WTC11 (cell line): Measurements from ENCODE around the gene EEFSEC. TPM values are rescaled to one million over a fixed set of nuclear protein-coding genes. Genes with fewer than 3 reads are reported as not detected.

Source experiments
- ATAC-seq: fragments of 200-7000 bp; cut with Tn5 transposase; 2 replicates; pipeline ENCODE4 v1.10.0; 2021; ENCODE audit warnings: mild to moderate bottlenecking, moderate library complexity
- CTCF ChIA-PET: fragments of 300-600 bp; sonication (Branson Sonifier 250); formaldehyde crosslinking; loops from one replicate; lab custom pipeline; 2021; ENCODE audit warnings: antibody characterized with exemption; lab: Charles Lee
- POLR2A ChIA-PET: fragments of 350-600 bp; sonication (Branson Sonifier 250); formaldehyde crosslinking; loops from one replicate; lab custom pipeline; 2021; ENCODE audit warnings: antibody characterized with exemption; lab: Charles Lee
- DNase-seq: peaks from one replicate; pipeline ENCODE4 v3.0.0; 2021; ENCODE audit warnings: low spot score
- H3K27ac Mint-ChIP-seq: 2 replicates; pipeline ENCODE4 v1.8.0; 2021; ENCODE audit warnings: mixed read lengths
- H3K27me3 Mint-ChIP-seq: 2 replicates; pipeline ENCODE4 v1.8.0; 2021; ENCODE audit warnings: low read depth, mild to moderate bottlenecking, moderate library complexity, mixed read lengths
- H3K36me3 Mint-ChIP-seq: 2 replicates; pipeline ENCODE4 v1.8.0; 2021; ENCODE audit warnings: mixed read lengths
- H3K4me1 Mint-ChIP-seq: 2 replicates; pipeline ENCODE4 v1.8.0; 2022; ENCODE audit warnings: mixed read lengths
- H3K4me3 Mint-ChIP-seq: 2 replicates; pipeline ENCODE4 v1.8.0; 2021; ENCODE audit warnings: mild to moderate bottlenecking, moderate library complexity, mixed read lengths
- H3K9me3 Mint-ChIP-seq: 2 replicates; pipeline ENCODE4 v1.8.0; 2021; ENCODE audit warnings: mixed read lengths
- ATF1 ChIP-seq: sonication (generic); formaldehyde crosslinking; IDR thresholded peaks from 2 replicates; pipeline ENCODE4 v1.8.1; 2023; ENCODE audit warnings: mild to moderate bottlenecking, moderate library complexity, missing genetic modification reagents
- ETV6 ChIP-seq: sonication (generic); formaldehyde crosslinking; IDR thresholded peaks from 2 replicates; pipeline ENCODE4 v1.8.1; 2022; ENCODE audit warnings: mild to moderate bottlenecking, missing genetic modification reagents
- GRHL2 ChIP-seq: fragments of 250-450 bp; sonication (Bioruptor Pico); IDR thresholded peaks from 2 replicates; pipeline ENCODE4 v1.8.0; 2022; ENCODE audit warnings: mild to moderate bottlenecking, moderate library complexity; ENCODE audit not compliant: insufficient replicate concordance, severe bottlenecking
- HMGA2 ChIP-seq: fragments of 250-450 bp; sonication (Bioruptor Pico); IDR thresholded peaks from 2 replicates; pipeline ENCODE4 v1.4.0; 2021; ENCODE audit warnings: mild to moderate bottlenecking, moderate library complexity
- KAT7 ChIP-seq: sonication (generic); formaldehyde crosslinking; IDR thresholded peaks from 2 replicates; pipeline ENCODE4 v1.8.1; 2023; ENCODE audit warnings: missing genetic modification reagents, mild to moderate bottlenecking, borderline replicate concordance
- NFATC4 ChIP-seq: fragments of 250-450 bp; sonication (Bioruptor Pico); IDR thresholded peaks from 2 replicates; pipeline ENCODE4 v1.9.0; 2021; ENCODE audit warnings: mild to moderate bottlenecking
- NFE2L1 ChIP-seq: sonication (generic); formaldehyde crosslinking; IDR thresholded peaks from 2 replicates; pipeline ENCODE4 v1.8.1; 2023; ENCODE audit warnings: missing genetic modification reagents
- NFYB ChIP-seq: sonication (generic); formaldehyde crosslinking; conservative IDR thresholded peaks from 2 replicates; pipeline ENCODE4 v1.8.0; 2022; ENCODE audit warnings: low read depth, missing genetic modification reagents
- OVOL2 ChIP-seq: fragments of 250-450 bp; sonication (Bioruptor Pico); IDR thresholded peaks from 2 replicates; pipeline ENCODE4 v1.9.0; 2021; ENCODE audit warnings: mild to moderate bottlenecking, borderline replicate concordance
- SMAD4 ChIP-seq: sonication (generic); formaldehyde crosslinking; IDR thresholded peaks from 2 replicates; pipeline ENCODE4 v1.8.0; 2022; ENCODE audit warnings: mild to moderate bottlenecking, missing genetic modification reagents
- TEAD1 ChIP-seq: sonication (generic); formaldehyde crosslinking; IDR thresholded peaks from 2 replicates; pipeline ENCODE4 v1.8.0; 2022; ENCODE audit warnings: mild to moderate bottlenecking, missing genetic modification reagents
- ZNF138 ChIP-seq: sonication (generic); formaldehyde crosslinking; conservative IDR thresholded peaks from 2 replicates; pipeline ENCODE4 v1.8.1; 2022; ENCODE audit warnings: mild to moderate bottlenecking, moderate library complexity, missing genetic modification reagents
- ZNF219 ChIP-seq: sonication (generic); formaldehyde crosslinking; IDR thresholded peaks from 2 replicates; pipeline ENCODE4 v1.8.0; 2023; ENCODE audit warnings: missing genetic modification reagents, mild to moderate bottlenecking, borderline replicate concordance
- ZNF423 ChIP-seq: fragments of 250-450 bp; sonication (Bioruptor Pico); IDR thresholded peaks from 2 replicates; pipeline ENCODE4 v2.1.2; 2022; ENCODE audit warnings: mild to moderate bottlenecking, moderate library complexity
- total RNA-seq: library from RNA; stranded (reverse); gene quantifications from 3 replicates; pipeline ENCODE4 v1.2.3, GENCODE V29; 2021
- TF ChIP-seq, protein P1 (sequence below): fragments of 250-450 bp; sonication (Bioruptor Pico); conservative IDR thresholded peaks from 2 replicates; pipeline ENCODE4 v1.9.0; 2021; ENCODE audit warnings: mild to moderate bottlenecking
- TF ChIP-seq, protein P2 (sequence below): sonication (generic); formaldehyde crosslinking; IDR thresholded peaks from 2 replicates; pipeline ENCODE4 v1.8.1; 2022; ENCODE audit warnings: low read depth, missing genetic modification reagents, borderline replicate concordance
- TF ChIP-seq, protein P3 (sequence below): fragments of 250-450 bp; sonication (Bioruptor Pico); IDR thresholded peaks from 2 replicates; pipeline ENCODE4 v1.9.0; 2021; ENCODE audit warnings: moderate library complexity, mild to moderate bottlenecking, inconsistent platforms, borderline replicate concordance
- TF ChIP-seq, protein P4 (sequence below): sonication (generic); formaldehyde crosslinking; IDR thresholded peaks from 2 replicates; pipeline ENCODE4 v1.8.0; 2023; ENCODE audit warnings: mild to moderate bottlenecking, missing genetic modification reagents
- TF ChIP-seq, protein P5 (sequence below): sonication (generic); formaldehyde crosslinking; conservative IDR thresholded peaks from 2 replicates; pipeline ENCODE4 v1.8.1; 2022; ENCODE audit warnings: mild to moderate bottlenecking, missing genetic modification reagents

Gene EEFSEC
- total RNA-seq, 1 experiment from 2014 or later: 13.7 TPM

DNA sequence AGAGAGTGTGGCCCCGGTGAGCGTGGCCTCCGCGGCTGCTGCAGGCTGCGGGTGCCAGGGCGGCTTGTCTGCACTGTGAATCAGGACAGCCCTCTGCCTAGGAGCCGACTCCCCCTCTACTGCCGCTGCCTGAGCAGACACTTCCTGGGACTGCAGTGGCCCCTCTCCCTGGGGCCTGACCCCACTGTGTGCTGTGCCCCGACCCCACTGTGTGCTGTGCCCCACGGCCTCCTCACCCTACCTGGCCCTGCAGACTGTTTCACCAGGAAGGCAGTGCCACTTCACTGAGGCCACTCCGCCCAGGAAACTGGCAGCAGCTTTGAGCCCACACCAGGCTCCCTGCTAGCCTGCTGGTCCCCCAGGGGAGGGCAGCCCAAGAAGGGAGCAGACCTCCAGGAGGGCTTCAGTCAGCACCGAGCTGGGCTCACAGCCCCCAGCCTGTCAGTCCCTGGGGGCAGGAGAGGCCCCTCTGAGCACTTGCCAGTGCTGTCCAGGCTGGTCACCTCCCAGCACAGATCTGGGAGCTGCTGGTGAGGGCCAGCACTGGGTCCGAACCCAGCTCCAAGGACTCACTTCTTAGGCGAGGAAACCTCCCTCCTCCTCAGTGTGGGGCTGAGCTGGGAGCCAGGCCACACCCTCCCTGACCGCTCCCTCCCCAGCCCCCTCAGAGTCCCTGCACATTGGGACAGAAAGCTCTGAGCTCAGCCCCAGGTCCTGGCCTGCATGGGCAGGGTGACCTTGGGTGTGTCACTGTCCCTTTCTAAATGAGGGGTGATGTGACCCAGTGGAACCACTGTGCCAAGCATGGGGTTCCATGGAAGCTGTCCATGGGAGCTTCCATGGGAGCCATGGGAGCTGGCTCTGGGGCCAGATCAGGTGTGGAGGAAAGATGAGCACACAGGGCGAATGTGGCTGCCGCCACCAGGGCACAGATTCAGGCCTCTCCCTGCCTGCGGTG, 256.6 kb downstream of the EEFSEC start:
- ATAC-seq: no peak
- no peak overlapping the region for H3K27ac Mint-ChIP-seq
- no peak overlapping the region for H3K4me3 Mint-ChIP-seq
- no peaks in the 10 kb centered on the region for H3K9me3 Mint-ChIP-seq
- H3K4me1 Mint-ChIP-seq: peaks cover 23% of the 10 kb centered on the region
- DNase-seq: no peak
- POLR2A ChIA-PET: no interaction called here
- no peaks in the 10 kb centered on the region for H3K36me3 Mint-ChIP-seq
- CTCF ChIA-PET: interaction anchor here (1.0 to 2.2 kb wide), 5 partner anchors 11 to 184 kb away, joined by 3 to 10 read pairs (median 6); no protein-coding TSS in a partner anchor
- TF ChIP-seq KAT7 (CRISPR knock-in tag) (no peak), ZNF138 (CRISPR knock-in tag) (no peak), SMAD4 (CRISPR knock-in tag) (no peak), ZNF423 (CRISPR knock-in tag) (no peak), NFATC4 (CRISPR knock-in tag) (no peak)
- TF ChIP-seq, protein P1, sequence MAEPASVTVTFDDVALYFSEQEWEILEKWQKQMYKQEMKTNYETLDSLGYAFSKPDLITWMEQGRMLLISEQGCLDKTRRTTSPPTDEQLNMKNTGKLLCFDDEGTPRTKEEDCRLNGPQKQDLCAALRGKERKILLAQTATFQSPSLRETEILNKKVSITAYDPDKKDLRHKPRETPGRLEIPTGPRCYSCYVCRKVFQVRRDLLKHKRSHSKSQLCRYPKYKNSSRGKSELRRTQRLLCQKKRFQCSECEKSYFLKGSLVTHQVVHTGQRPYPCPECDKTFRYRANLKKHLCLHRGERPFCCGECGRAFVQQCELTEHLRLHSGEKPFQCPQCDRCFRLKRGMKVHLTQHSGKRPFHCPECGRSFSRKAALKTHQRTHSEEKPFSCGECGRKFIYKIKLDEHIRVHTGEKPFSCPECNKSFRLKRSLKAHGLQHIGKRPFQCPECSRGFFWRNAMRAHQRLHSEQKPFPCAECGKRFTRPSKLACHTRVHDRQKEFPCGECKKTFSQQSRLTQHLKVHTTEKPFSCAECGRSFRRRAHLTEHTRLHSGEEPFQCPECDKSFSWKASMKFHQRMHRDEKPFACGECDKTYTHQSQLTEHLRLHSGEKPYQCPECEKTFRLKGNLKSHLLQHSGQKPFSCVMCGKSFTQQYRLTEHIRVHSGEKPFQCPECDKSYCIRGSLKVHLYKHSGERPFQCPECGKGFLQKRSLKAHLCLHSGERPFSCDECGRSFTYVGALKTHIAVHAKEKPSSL: no peak
- H3K27me3 Mint-ChIP-seq: no peaks in the 10 kb centered on the region

DNA sequence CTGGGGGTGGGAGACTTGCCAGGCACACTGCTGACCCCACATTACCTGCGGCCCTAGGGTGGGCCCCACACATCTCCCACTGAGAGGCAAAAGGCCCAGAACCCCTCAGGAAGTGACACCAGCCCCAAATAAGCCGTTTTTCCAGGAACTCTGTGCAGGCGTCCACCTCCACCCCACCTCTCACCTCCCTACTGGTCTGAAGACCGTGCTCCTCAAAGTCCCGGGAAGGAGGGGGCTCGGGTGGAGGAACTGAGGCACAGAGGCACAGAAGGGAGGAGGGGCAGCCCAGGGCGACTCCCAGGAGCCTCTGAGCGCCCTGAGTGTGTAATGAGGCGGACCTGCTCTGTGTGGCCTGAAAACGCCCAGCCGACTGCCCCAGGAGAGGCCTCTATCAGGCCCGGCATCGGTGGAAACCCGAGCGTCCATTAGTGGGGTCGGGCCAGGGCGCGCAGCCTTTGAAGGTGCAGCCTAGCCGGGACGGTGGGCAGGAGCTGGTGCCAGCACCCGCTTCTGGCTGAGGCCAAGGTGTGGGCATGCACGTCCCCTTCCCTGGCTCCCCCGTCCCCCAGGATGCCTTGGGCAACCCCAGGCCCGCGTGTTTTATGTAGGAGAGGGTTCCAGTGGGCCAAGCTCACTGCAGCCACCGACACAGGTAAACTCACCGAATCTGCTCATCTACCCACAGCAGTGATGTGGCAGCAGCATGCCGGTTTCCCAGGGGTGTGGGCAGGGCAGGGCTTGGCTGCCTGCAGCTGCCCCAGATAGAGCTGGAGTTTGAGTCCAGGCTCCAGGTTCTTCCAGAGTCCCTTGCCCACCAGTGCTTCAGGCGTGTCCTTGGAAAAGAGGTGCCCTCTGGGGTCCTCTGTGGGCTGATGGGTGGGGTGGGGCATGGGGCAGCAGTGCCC, 257.6 kb downstream of the EEFSEC start:
- Mint-ChIP-seq H3K9me3 (no peaks in the 10 kb centered on the region), H3K4me1 (peaks cover 23% of the 10 kb centered on the region), H3K36me3 (no peaks in the 10 kb centered on the region), H3K27ac (no peak overlapping the region), H3K4me3 (no peak overlapping the region), H3K27me3 (no peaks in the 10 kb centered on the region)
- ChIA-PET POLR2A (interaction anchor here (0.6 kb wide), 1 partner anchor 358 kb away, joined by 4 read pairs; no protein-coding TSS in a partner anchor), CTCF (interaction anchor here (0.9 to 2.2 kb wide), 4 partner anchors 15 to 87 kb away, joined by 3 to 10 read pairs (median 5); no protein-coding TSS in a partner anchor)
- ATAC-seq: no peak
- DNase-seq: no peak
- TF ChIP-seq, protein P2, sequence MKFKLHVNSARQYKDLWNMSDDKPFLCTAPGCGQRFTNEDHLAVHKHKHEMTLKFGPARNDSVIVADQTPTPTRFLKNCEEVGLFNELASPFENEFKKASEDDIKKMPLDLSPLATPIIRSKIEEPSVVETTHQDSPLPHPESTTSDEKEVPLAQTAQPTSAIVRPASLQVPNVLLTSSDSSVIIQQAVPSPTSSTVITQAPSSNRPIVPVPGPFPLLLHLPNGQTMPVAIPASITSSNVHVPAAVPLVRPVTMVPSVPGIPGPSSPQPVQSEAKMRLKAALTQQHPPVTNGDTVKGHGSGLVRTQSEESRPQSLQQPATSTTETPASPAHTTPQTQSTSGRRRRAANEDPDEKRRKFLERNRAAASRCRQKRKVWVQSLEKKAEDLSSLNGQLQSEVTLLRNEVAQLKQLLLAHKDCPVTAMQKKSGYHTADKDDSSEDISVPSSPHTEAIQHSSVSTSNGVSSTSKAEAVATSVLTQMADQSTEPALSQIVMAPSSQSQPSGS (CRISPR knock-in tag): no peak
- TF ChIP-seq KAT7 (CRISPR knock-in tag): no peak
- TF ChIP-seq TEAD1: no peak
- no peak for TF ChIP-seq HMGA2
- no peak for TF ChIP-seq ATF1
- TF ChIP-seq NFE2L1 (CRISPR knock-in tag): no peak
- TF ChIP-seq ZNF219 (CRISPR knock-in tag): no peak
- TF ChIP-seq, protein P3, sequence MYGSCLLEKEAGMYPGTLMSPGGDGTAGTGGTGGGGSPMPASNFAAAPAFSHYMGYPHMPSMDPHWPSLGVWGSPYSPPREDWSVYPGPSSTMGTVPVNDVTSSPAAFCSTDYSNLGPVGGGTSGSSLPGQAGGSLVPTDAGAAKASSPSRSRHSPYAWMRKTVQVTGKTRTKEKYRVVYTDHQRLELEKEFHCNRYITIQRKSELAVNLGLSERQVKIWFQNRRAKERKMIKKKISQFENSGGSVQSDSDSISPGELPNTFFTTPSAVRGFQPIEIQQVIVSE (CRISPR knock-in tag): no peak
- TF ChIP-seq, protein P4, sequence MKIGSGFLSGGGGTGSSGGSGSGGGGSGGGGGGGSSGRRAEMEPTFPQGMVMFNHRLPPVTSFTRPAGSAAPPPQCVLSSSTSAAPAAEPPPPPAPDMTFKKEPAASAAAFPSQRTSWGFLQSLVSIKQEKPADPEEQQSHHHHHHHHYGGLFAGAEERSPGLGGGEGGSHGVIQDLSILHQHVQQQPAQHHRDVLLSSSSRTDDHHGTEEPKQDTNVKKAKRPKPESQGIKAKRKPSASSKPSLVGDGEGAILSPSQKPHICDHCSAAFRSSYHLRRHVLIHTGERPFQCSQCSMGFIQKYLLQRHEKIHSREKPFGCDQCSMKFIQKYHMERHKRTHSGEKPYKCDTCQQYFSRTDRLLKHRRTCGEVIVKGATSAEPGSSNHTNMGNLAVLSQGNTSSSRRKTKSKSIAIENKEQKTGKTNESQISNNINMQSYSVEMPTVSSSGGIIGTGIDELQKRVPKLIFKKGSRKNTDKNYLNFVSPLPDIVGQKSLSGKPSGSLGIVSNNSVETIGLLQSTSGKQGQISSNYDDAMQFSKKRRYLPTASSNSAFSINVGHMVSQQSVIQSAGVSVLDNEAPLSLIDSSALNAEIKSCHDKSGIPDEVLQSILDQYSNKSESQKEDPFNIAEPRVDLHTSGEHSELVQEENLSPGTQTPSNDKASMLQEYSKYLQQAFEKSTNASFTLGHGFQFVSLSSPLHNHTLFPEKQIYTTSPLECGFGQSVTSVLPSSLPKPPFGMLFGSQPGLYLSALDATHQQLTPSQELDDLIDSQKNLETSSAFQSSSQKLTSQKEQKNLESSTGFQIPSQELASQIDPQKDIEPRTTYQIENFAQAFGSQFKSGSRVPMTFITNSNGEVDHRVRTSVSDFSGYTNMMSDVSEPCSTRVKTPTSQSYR: no peak
- no peak for TF ChIP-seq SMAD4 (CRISPR knock-in tag)
- no peak for TF ChIP-seq GRHL2 (CRISPR knock-in tag)
- TF ChIP-seq OVOL2: no peak
- no peak for TF ChIP-seq ETV6 (CRISPR knock-in tag)
- TF ChIP-seq, protein P5, sequence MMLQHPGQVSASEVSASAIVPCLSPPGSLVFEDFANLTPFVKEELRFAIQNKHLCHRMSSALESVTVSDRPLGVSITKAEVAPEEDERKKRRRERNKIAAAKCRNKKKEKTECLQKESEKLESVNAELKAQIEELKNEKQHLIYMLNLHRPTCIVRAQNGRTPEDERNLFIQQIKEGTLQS (CRISPR knock-in tag): no peak
- no peak for TF ChIP-seq NFYB (CRISPR knock-in tag)
